Occipital lobe (tissue), 2 donors: ENCODE measurements around the gene CPNE8. TPM values are rescaled to one million over a fixed set of nuclear protein-coding genes. Genes with fewer than 3 reads are reported as not detected.

Experiments
- DNase-seq: peaks from one replicate; lab custom pipeline; 2025; lab: John Stamatoyannopoulos, UW
- total RNA-seq: library from RNA; depleted of rRNA; stranded (reverse); fragments of >200 nt; gene quantifications from one replicate; pipeline ENCODE4 v1.2.3, GENCODE V29; 2014

CPNE8 gene
- total RNA-seq, 1 donor from 2014 or later: 4.8 TPM

- no peak for DNase-seq
These were observed 67.1 kb downstream of the CPNE8 start for GRCh38 chr12:38838056-38838850.

- DNase-seq: no peak
These were observed 73.7 kb downstream of the CPNE8 start for GRCh38 chr12:38831715-38832114.

GRCh38 chr12:38825006-38825405, 80.4 kb downstream of the CPNE8 start:
- no peak for DNase-seq

- no peak for DNase-seq
These were observed 81.7 kb downstream of the CPNE8 start for GRCh38 chr12:38823738-38824137.

- DNase-seq: no peak
These were observed 82.1 kb downstream of the CPNE8 start for GRCh38 chr12:38823314-38823713.

- DNase-seq: no peak
These were observed 87.4 kb downstream of the CPNE8 start for GRCh38 chr12:38817942-38818341.

GRCh38 chr12:38813923-38814322, 91.5 kb downstream of the CPNE8 start:
- no peak for DNase-seq

GRCh38 chr12:38811814-38812356, 93.5 kb downstream of the CPNE8 start:
- no peak for DNase-seq

- DNase-seq: no peak
These were observed 95.6 kb downstream of the CPNE8 start for GRCh38 chr12:38809832-38810231.

GRCh38 chr12:38788106-38788505, 117.3 kb downstream of the CPNE8 start:
- DNase-seq: no peak

GRCh38 chr12:38785381-38785780, 120.0 kb downstream of the CPNE8 start:
- DNase-seq: no peak

GRCh38 chr12:38783304-38783703, 122.1 kb downstream of the CPNE8 start:
- no peak for DNase-seq

- no peak for DNase-seq
These were observed 123.0 kb downstream of the CPNE8 start for GRCh38 chr12:38782359-38782758.

- no peak for DNase-seq
These were observed 128.7 kb downstream of the CPNE8 start for GRCh38 chr12:38776647-38777046.

- DNase-seq: no peak
These were observed 129.9 kb downstream of the CPNE8 start for GRCh38 chr12:38775457-38775856.

- no peak for DNase-seq
These were observed 133.0 kb downstream of the CPNE8 start for GRCh38 chr12:38772437-38772836.

GRCh38 chr12:38771871-38772270, 133.5 kb downstream of the CPNE8 start:
- DNase-seq: no peak

GRCh38 chr12:38761636-38762342, 143.6 kb downstream of the CPNE8 start:
- no peak for DNase-seq

- DNase-seq: no peak
These were observed 144.3 kb downstream of the CPNE8 start for GRCh38 chr12:38761111-38761510.

- DNase-seq: no peak
These were observed 145.8 kb downstream of the CPNE8 start for GRCh38 chr12:38759621-38760020.

- no peak for DNase-seq
These were observed 158.6 kb downstream of the CPNE8 start for GRCh38 chr12:38746744-38747143.

- DNase-seq: no peak
These were observed 159.8 kb downstream of the CPNE8 start for GRCh38 chr12:38745601-38746000.

GRCh38 chr12:38744041-38744440, 161.3 kb downstream of the CPNE8 start:
- no peak for DNase-seq
